K562 (cell line): Measurements from ENCODE around the gene CPN2. TPM values are rescaled to one million over a fixed set of nuclear protein-coding genes. Genes with fewer than 3 reads are reported as not detected.

ENCODE experiments used
- ATF2 ChIP-seq: sonication (generic); formaldehyde crosslinking; IDR thresholded peaks from 2 replicates; pipeline ENCODE4 v1.8.1; 2022; ENCODE audit warnings: missing genetic modification reagents
- BHLHE40 ChIP-seq: IDR thresholded peaks from 2 replicates; pipeline ENCODE4 v1.6.1; 2011; ENCODE audit warnings: low read length, improper control_type of control experiment
- FOXP4 ChIP-seq: sonication (generic); formaldehyde crosslinking; IDR thresholded peaks from 2 replicates; pipeline ENCODE4 v1.8.0; 2022; ENCODE audit warnings: mild to moderate bottlenecking, missing genetic modification reagents, borderline replicate concordance
- HMG20A ChIP-seq: fragments of 450-650 bp; formaldehyde crosslinking; conservative IDR thresholded peaks from 2 replicates; pipeline ENCODE4 v1.4.0; 2020; ENCODE audit warnings: mild to moderate bottlenecking, mixed read lengths
- HOMEZ ChIP-seq: fragments of 250-450 bp; sonication (Bioruptor Pico); IDR thresholded peaks from 2 replicates; pipeline ENCODE4 v1.4.0; 2020; ENCODE audit warnings: mild to moderate bottlenecking, moderate library complexity
- KDM2B ChIP-seq: fragments of 250-450 bp; sonication (Bioruptor Pico); IDR thresholded peaks from 2 replicates; pipeline ENCODE4 v1.8.0; 2021; ENCODE audit warnings: mild to moderate bottlenecking, moderate library complexity
- MTA2 ChIP-seq: fragments of 450-650 bp; IDR thresholded peaks from 2 replicates; pipeline ENCODE4 v1.6.1; 2016; ENCODE audit warnings: low read depth
- POU5F1 ChIP-seq: fragments of 150-350 bp; IDR thresholded peaks from 2 replicates; pipeline ENCODE4 v1.6.1; 2014; ENCODE audit warnings: borderline replicate concordance, low read length, low read depth, mild to moderate bottlenecking; ENCODE audit not compliant: partially characterized antibody
- SAFB2 ChIP-seq: fragments of 200-400 bp; formaldehyde crosslinking; IDR thresholded peaks from 2 replicates; pipeline ENCODE4 v1.6.1; 2018; ENCODE audit warnings: borderline replicate concordance, low read length, low read depth, moderate library complexity; ENCODE audit not compliant: severe bottlenecking
- ZBTB43 ChIP-seq: sonication (generic); formaldehyde crosslinking; IDR thresholded peaks from 2 replicates; pipeline ENCODE4 v1.8.0; 2023; ENCODE audit warnings: mild to moderate bottlenecking, missing genetic modification reagents
- ZNF609 ChIP-seq: sonication (generic); formaldehyde crosslinking; IDR thresholded peaks from 2 replicates; pipeline ENCODE4 v1.8.1; 2023; ENCODE audit warnings: missing genetic modification reagents, mild to moderate bottlenecking, borderline replicate concordance
- ZNF778 ChIP-seq: fragments of 450-650 bp; formaldehyde crosslinking; IDR thresholded peaks from 2 replicates; pipeline ENCODE4 v1.4.0; 2020; ENCODE audit warnings: mild to moderate bottlenecking, moderate library complexity
- polyA plus RNA-seq, 8 experiments: library from polyadenylated mRNA; depleted of rRNA in 4 of 8; stranded (reverse) in 5 of 8; unstranded in 3 of 8; fragments of >200 nt; fragmentation: Nextera tagmentation in 2 of 8; fragmentation: Illumina TruSeq in 1 of 8; extraction: Ambion mirVana in 2 of 8; extraction: Trizol in 1 of 8; gene quantifications; 2 replicates each; pipeline versions ENCODE4 v1.2.1 to v1.2.3, GENCODE V29; 2011 to 2014; ENCODE audit warnings: inconsistent platforms in 1 of 8, missing spikeins in 1 of 8
- total RNA-seq, 7 experiments: library from RNA; depleted of rRNA in 6 of 7; stranded (reverse); fragments of >200 nt in 6 of 7; fragmentation: Illumina TruSeq in 2 of 7; extraction: Trizol in 2 of 7; gene quantifications; 2 replicates each; pipeline versions ENCODE4 v1.2.1 to v1.2.3, GENCODE V29; 2011 to 2021; ENCODE audit warnings: low replicate concordance in 1 of 7

The CPN2 gene
- total and polyA plus RNA-seq, 9 of the 15 experiments (the other 6 are each of a cell fraction or from before 2014, with no cell fraction given) = not detected

- TF ChIP-seq ZNF609 (no peak), HOMEZ (CRISPR knock-in tag) (no peak), MTA2 (no peak), POU5F1 (no peak), HMG20A (CRISPR knock-in tag) (no peak), ZBTB43 (no peak), BHLHE40 (peak; percentile 28; the same call in 1 of the 2 replicates), ZNF778 (CRISPR knock-in tag) (no peak), SAFB2 (no peak), KDM2B (CRISPR knock-in tag) (0 out of 2 replicates have a peak, but pooled peaks have one; percentile 78), ATF2 (CRISPR knock-in tag) (no peak), FOXP4 (no peak)
Observed at GRCh38 chr3:194333981-194334320, 17.2 kb downstream of the CPN2 start (continued).
